Hematopoietic multipotent progenitor cell treated with erythropoietin and hydrocortisone succinate and interleukin-3 and kit ligand, for 8 days (in vitro differentiated cells): ENCODE data around the gene PPARG.
"Not testable (repeated sequence)": the region's sequence is repeated elsewhere in the genome, so short reads cannot be mapped to it uniquely, and the experiment has no call there.

Experiments
- DNase-seq: peaks from one replicate; pipeline ENCODE4 v3.0.0-alpha.2; 2015

The PPARG gene

GRCh38 chr3:12465836-12466225 lies 177.0 kb downstream of the PPARG start:
- DNase-seq = no peak

- no peak for DNase-seq
These were observed 178.9 kb downstream of the PPARG start for GRCh38 chr3:12467746-12468145.

- no peak for DNase-seq
These were observed 179.4 kb downstream of the PPARG start for GRCh38 chr3:12468276-12468675.

- no peak for DNase-seq
These were observed 179.9 kb downstream of the PPARG start for GRCh38 chr3:12468757-12469156.

GRCh38 chr3:12469222-12469621 lies 180.4 kb downstream of the PPARG start:
- not testable (repeated sequence) for DNase-seq

- DNase-seq = no peak
These were observed 181.2 kb downstream of the PPARG start for GRCh38 chr3:12470111-12470510.

GRCh38 chr3:12470680-12471079 lies 181.8 kb downstream of the PPARG start:
- no peak for DNase-seq

- DNase-seq = no peak
These were observed 182.4 kb downstream of the PPARG start for GRCh38 chr3:12471241-12471640.

- DNase-seq = no peak
These were observed 183.2 kb downstream of the PPARG start for GRCh38 chr3:12472000-12472610.

GRCh38 chr3:12472796-12473195 lies 183.9 kb downstream of the PPARG start:
- no peak for DNase-seq

- DNase-seq = no peak
These were observed 184.6 kb downstream of the PPARG start for GRCh38 chr3:12473511-12473910.

- no peak for DNase-seq
These were observed 187.5 kb downstream of the PPARG start for GRCh38 chr3:12476238-12476897.

- no peak for DNase-seq
These were observed 188.4 kb downstream of the PPARG start for GRCh38 chr3:12477256-12477655.

- DNase-seq = no peak
These were observed 189.5 kb downstream of the PPARG start for GRCh38 chr3:12478326-12478725.

GRCh38 chr3:12479198-12479597 lies 190.3 kb downstream of the PPARG start:
- not testable (repeated sequence) for DNase-seq

- DNase-seq = peak; percentile 64
These were observed 191.1 kb downstream of the PPARG start for GRCh38 chr3:12479919-12480427.

- peak; percentile 30 for DNase-seq
These were observed 194.5 kb downstream of the PPARG start for GRCh38 chr3:12483410-12483809.

GRCh38 chr3:12483872-12484197 lies 195.0 kb downstream of the PPARG start:
- no peak for DNase-seq
